NCI-H2196 (cell line): ENCODE results near the gene RETREG2.

Experiments used
- DNase-seq: peaks from one replicate; lab custom pipeline; 2025; ENCODE audit not compliant: unreplicated experiment; lab: John Stamatoyannopoulos, UW

The RETREG2 gene

DNA sequence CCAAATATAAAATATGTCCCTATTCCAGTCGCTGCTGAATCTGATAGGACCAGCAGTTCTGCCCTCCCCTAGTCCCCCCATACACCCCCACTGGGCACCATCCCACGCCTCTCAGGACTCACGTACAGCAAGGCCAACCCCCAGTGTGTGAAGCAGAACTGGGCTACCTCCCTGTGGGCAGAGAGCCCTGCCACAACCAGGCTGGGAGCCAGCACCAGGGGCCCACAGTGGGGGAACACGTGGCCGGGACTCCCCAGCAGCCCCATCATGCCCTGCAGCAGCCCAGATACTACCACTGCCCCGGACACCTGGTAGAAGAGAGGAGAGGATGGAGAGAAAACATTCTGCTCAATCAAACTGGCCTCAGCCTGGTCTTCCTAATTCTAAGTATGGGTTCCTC is 9.5 kb upstream of the RETREG2 start:
- no peak for DNase-seq

DNA sequence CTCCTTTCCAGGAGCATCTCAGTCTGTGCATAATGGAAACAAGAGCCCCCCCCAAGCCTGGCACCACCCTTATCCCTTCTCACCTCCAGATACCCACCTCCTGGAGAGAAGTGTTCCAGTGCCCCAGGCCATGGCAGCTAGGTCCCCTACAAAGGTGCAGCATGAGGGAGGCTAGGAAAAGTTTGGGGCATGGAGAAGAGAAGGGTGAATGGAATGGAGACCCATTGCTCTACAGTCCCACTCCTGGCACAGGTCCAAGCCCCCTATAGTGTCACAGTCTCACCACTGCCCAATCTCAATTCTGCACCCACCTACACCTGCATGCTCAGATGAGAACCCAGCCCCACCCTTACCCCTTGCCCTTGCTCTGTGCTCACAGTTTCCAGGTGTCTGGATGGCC is 9.1 kb upstream of the RETREG2 start:
- DNase-seq, result no peak

DNA sequence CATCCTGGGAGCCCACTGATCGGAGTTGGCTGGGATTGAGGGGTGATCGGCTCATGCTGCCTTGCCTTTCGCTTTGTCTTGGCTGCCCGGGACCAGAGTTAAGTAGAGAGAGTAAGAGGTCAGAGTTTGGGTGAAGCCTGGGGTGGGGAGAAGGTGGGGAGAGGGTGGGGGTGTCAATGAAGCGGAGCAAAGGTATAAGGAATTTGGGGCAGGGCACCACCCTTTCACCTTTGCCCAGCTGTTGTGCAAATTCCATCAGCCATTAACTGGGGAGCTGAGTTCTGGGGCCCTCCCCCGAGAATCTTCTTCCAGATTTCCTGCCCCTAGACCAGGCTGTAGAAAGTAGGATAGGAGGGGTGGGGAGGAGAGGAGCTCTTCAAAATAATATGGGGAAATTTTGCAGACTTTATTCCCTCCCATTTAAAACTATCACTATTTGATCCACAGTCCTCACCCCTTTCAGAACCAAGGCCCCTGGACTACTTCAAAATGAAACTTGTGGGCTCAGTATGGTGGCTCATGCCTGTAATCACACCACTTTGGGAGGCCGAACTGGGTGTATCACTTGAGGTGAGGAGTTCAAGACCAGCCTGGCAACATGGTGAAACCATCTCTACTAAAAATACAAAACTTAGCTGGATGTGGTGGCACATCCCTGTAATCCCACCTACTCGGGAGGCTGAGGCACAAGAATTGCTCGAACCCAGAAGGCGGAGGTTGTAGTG is 8.0 kb upstream of the RETREG2 start, which contains the start of gene SLC23A3:
TSS of gene SLC23A3 (minus strand) at position 100 of the 725 bp plus-strand sequence. CDS start at position 55, 45 bp downstream.
- DNase-seq, result no peak

DNA sequence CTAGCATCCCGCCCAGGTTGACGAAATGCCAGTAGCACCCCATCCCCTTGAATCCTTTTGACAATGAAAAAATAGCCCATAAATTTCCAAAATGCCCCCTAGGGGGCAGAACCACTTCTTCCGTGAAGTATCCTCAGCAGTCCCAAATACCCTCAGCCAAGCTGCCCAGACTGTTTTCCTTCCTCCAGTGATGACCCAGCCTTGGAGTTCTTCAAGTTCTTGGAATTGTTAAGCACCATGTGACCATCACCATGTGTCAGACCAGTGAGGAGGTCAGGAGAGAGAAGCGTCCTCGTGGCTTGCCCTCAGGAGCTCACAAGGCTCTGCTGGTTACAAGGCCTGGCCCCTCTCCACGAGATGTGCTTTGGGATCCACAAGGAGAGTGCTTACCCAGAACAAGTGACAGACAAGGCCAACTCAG is 6.8 kb upstream of the RETREG2 start:
- DNase-seq, result peak; percentile 55

DNA sequence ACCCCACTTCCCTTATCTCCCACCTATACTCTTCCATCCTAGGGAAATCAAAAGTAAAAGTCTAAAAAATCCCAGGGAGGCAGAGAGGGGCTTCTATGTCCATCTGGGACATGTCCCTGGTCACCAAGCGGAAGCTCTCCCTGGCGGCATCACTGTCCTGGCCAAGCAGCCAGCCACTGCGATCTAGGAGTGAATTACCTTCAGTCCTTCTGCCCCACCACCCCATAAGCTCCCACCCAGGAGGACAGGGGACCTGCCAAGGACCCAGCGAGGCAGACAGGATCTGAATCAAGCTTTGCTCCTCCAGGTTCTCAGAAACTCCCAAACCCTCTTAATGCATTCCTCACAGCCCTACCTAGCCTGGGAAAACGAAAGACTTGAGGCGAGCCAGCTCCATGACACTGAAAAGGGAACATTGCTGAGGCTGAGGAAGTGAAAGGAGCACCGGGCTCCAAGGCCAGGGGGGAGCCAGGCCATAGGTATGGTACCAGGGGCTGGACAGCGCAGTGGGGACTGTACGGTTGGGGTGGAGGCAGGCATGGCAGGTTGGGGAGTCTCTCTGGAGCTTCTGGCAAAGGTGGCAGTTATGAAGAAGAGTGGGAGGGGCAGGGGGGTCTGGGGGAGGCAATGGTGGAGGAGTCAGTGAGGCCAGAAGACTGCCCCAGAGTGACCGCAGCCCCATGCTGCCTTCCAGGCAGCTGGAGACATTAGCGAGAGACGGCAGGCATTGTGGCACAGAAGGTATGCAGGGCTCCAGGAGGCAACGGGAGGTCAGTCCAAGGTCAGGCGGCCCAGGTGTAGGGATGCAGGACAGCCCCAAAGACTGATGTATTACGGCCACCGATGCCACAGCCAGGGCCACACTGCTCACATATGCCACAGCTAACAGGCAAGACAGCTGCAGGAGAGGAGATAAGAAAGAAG is 5.6 kb upstream of the RETREG2 start:
- no peak for DNase-seq

DNA sequence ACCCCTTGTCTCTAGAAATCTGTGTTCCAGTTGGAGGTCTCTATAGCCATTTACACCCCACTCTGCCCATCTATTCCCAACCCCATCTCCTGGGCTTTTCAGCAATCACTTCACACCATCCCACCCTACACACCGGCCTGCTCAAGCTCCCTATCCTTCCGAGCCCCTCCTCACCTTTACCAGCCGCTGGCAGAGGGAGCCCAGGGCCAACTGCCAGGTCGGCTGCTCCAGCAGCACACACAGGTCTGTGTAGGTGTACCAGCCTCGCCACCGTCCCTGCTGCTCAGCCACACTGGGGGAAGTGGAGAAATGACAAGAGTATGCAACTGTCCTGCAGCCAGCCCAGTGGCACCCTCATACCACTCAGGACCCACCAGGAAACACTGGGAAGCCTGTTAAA is 4.9 kb upstream of the RETREG2 start:
- DNase-seq, result no peak

DNA sequence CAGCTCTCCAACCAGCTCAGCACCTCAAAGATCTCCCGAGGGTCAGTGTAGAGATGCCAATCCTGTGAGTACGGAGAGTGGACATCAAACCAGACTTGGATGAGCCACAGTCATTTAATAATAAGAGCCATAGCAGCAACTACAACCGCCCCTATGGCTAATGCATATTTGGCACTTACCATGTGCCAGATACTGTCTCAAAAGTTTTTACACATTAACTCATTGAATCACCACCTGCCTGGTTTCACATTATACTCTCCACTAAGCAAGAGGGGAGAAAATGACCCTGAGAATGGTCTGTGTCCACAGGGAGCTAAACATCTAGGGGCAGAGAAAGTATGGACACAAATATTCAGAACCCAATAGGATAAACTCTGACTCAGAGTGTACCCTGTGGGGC is 3.9 kb upstream of the RETREG2 start:
- DNase-seq, result no peak

DNA sequence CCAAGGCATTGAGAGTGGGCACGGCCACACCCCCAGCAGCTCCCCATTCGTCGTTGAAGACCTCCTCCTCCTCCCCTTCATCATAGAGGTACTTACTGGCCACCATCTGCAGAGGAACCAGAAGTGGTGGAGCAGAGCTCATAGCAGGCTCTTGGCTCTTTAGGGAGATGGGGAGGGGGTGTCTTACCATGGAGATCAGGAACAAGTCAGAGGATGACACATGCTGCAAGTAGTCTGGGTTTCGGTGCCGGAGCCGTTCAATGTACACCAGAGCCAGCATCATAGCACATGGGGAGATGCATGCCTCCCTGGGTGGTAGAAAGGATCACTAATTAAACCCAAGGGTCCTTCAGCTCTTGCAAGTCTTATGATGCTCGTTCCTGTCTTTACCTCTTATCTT is 3.3 kb upstream of the RETREG2 start:
- no peak for DNase-seq

DNA sequence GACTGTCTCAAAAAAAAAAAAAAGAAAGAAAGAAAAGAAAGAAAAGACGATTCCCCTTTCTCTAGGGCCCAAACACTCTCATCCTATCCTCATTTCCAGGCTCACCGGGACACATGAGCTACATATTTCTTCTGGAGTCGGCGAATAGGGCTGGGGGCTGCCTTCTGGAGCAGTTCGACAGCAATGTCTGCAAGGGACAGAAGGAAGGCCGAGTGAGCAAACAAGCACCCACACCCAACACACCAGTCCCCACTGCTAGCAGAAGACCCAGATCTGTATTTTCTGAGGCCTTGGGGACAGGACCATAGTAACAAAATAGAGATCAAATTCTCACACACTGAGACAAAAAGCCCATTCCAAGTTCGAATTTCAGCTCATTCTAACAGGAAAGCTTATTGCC is 2.6 kb upstream of the RETREG2 start:
- no peak for DNase-seq

DNA sequence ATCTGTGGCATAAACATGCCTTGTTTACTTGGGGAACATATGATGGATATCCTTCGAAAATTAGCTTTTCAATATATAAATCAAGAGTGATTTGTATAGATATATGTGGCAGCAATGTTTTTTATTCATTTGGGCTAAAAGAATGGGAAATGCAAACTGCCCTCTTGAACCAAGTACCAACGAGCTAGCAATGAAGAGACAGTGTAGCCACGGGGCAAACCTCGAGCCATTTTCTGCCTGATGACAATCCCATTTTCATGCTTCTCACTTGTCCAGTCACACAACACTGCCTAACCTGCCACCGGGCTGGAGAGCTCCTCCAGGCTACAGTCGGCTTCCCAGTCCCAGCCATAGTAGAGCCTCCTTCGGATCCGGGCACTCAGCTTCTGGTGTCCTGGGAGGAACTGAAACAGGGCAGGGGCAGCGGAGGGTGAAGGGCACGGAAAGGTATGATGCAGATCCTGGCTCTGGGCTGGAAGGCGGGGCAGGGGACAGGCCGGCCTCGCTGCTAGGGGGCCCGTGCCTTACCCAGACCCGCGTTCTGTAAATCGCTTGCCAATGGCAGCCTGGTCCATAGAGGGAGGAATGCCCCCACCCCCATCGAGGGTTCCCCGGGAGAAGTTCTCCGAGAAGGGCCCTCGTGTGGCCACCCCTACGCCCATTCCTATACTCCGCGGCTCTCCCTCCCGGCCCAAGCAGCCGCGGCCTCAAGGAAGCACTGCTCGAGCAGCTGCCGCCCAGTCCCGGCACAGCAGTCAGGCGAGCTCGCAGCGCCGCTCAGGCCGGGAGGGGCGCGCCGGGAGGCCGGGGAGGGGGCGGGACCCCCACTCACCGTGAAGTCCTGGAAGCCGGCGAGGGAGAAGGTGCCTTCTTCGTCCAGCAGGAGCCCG is 1.9 kb upstream of the RETREG2 start:
- no peak for DNase-seq

DNA sequence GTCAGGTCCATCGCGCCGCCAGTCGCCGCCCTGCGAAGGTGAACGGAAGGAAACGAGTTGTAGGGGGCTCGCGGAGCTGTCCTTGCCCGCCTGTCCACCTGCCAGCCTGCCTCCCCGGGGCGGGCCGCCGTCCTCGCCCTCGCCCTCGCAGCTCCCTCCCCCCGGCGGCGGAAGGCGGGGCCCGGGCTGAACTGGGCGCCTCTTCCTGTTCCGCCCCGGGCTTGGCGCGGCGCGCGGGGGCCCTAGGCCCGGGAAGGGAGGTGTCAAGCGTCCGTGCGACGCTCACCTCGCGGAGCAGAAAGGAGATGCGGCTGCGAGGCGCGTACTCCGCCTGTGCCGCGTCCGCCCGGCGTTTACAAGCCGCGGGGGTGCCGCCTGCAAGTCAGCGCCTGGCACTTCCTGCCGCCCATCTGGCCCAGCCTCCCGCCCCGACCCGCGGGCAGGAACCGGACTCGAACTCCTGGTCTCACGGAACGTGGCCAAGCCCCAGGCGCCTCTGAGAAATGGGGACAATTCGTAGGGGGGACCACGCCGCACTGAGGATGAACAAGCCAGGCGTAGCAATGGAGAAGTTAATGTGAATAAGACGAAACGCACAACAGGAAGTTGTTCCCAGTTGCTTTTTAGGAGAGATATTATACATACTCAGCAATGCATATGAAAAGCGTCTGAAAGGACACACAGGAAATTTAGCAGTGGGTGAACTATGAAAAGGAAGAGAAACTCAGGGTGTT is 1.1 kb upstream of the RETREG2 start, which contains the start of gene CNPPD1:
TSS of gene CNPPD1 (minus strand) at position 108 of the 734 bp plus-strand sequence. CDS start at position 11, 97 bp downstream.
- DNase-seq, result peak; percentile 93

DNA sequence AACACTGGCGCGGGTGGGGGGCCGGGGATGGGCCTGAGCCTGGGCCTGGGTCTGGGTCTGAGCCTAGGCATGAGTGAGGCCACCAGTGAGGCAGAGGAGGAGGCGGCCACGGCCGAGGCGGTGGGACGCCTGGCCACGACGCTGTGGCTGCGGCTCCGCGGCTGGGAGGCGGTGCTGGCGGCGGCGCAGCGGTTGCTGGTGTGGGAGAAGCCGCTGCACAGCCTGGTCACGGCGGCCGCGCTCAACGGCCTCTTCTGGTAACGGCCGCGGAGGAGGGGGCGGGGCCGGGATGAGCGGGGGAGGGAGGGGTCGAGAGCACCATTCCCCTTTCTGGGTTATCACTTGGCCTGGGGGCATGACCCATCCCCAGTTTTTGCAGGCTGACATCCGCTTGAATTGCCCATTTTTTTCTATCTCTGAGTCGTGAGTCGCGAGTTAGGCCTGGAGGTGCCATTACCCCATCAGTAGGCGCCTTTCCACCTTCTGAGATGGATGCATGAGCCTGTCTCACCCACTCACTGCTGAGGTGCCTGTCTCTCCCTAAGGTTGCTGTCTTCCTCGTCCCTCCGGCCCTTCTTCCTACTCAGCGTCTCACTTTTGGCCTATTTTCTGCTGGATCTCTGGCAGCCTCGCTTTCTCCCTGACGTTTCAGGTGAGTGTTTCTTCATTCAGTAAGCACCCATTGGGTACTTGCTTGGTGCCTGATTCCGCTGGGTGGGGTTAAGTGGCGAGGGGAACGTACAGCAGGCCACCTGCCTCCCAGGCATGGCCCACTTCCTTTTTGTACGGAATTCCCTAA is 501 bp downstream of the RETREG2 start:
- peak; percentile 33 for DNase-seq

DNA sequence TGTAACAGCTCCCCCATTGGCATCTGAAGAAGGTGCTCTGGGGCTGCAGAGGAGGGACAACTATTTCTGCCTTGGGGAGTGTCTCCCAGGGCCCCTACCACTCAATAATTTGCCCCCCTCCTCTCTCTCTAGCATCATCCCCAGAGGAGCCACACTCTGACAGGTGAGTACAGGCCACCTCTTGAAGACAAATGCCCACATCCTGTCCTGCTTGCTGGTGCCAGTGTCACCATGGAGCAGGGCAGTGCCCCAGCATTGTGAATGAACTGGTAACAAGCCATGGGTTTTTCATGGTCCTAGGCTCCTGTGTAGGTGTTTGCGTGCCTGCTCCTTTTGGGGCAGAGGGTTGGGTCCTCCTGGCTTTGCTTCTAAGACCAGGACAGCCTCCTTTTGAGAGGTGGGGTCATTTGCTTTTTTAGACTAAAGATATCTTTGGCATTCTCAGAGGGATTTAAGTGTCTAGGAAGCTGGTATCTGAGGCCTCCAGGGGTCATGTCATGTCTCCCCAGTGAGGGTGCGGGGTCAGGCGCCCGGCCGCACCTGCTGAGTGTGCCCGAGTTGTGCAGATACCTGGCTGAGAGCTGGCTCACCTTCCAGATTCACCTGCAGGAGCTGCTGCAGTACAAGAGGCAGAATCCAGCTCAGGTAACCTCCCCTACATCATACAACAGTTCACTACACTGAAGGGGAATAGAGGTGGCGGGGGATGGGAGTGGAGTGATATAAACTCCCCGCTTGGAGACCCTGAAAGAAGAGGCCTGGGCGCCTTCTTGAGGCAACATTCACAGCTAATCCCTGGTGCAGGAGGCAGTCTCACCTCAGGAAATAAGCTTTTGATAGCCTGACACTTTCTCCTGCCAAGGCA is 1.8 kb downstream of the RETREG2 start:
- DNase-seq, result no peak

DNA sequence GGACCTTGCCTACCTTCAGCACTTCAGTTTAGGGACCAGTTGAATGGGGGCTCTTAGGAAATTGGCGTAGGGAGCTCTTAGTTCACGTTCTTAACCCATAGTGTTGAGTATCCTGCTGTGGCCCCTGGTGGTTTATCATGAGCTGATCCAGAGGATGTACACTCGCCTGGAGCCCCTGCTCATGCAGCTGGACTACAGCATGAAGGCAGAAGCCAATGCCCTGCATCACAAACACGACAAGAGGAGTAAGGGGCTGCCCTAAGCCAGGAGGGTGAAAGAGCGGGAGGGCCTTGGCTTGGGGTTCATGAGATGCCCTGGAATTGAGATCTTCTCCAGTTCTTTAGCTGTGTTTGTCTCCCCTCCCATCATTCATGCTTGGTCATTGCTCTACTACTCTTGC is 2.9 kb downstream of the RETREG2 start:
- DNase-seq, result no peak

DNA sequence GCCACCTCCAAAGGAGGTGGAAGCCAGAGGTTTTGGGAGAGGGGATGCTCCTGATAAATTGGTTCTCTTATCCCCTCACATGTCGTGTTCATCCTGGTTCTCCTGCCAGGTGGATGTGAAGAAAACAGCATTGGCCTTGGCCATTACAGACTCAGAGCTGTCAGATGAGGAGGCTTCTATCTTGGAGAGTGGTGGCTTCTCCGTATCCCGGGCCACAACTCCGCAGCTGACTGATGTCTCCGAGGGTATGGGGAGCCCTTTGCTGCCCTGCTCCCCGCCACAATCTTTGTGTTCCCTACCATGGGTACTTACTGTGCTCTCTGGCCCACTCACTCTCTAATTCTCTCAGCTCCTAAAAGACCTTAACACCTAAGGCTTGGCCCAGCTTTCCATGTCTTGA is 3.5 kb downstream of the RETREG2 start:
- no peak for DNase-seq

DNA sequence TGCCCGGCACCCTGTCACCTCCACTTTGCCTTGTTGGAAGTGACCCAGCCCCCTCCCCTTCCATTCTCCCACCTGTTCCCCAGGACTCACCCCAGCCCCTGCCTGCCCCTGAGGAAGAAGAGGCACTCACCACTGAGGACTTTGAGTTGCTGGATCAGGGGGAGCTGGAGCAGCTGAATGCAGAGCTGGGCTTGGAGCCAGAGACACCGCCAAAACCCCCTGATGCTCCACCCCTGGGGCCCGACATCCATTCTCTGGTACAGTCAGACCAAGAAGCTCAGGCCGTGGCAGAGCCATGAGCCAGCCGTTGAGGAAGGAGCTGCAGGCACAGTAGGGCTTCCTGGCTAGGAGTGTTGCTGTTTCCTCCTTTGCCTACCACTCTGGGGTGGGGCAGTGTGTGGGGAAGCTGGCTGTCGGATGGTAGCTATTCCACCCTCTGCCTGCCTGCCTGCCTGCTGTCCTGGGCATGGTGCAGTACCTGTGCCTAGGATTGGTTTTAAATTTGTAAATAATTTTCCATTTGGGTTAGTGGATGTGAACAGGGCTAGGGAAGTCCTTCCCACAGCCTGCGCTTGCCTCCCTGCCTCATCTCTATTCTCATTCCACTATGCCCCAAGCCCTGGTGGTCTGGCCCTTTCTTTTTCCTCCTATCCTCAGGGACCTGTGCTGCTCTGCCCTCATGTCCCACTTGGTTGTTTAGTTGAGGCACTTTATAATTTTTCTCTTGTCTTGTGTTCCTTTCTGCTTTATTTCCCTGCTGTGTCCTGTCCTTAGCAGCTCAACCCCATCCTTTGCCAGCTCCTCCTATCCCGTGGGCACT is 4.5 kb downstream of the RETREG2 start:
- no peak for DNase-seq

DNA sequence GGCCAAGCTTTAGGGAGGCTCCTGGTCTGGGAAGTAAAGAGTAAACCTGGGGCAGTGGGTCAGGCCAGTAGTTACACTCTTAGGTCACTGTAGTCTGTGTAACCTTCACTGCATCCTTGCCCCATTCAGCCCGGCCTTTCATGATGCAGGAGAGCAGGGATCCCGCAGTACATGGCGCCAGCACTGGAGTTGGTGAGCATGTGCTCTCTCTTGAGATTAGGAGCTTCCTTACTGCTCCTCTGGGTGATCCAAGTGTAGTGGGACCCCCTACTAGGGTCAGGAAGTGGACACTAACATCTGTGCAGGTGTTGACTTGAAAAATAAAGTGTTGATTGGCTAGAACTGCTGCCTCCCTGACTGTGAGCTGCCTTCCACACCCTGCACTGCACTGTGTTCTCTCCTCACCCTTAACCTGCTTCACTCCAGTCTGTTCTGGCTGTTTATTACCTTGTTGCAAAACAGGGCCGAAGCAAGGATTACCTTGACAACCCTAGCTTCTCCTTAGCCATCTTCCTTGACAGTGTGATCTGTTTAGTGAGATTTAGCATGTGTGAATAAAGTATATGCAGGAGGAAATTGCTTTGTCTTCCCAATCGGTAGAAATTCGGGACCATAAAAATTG is 5.2 kb downstream of the RETREG2 start:
- DNase-seq, result no peak
